GM21526 (cell line): ENCODE results near the gene C12orf75.
A peak's percentile ranks its signal among the peaks of the same experiment; 100 is the strongest.
"Not testable (repeated sequence)": the region's sequence is repeated elsewhere in the genome, so short reads cannot be mapped to it uniquely, and the experiment has no call there.

Source experiments
- ATAC-seq: cut with Tn5 transposase; IDR thresholded peaks from one replicate; pipeline ENCODE4 v1.9.1; 2021; ENCODE audit warnings: moderate library complexity; ENCODE audit not compliant: unreplicated experiment, low FRiP score

Gene C12orf75

GRCh38 chr12:105334001-105334400 lies 3.5 kb downstream of the C12orf75 start:
- ATAC-seq, result no peak

GRCh38 chr12:105334582-105334981 lies 4.1 kb downstream of the C12orf75 start:
- ATAC-seq, result no peak

- no peak for ATAC-seq
These were observed 5.4 kb downstream of the C12orf75 start for GRCh38 chr12:105335856-105336255.

GRCh38 chr12:105336411-105336810 lies 5.9 kb downstream of the C12orf75 start:
- ATAC-seq, result no peak

DNA sequence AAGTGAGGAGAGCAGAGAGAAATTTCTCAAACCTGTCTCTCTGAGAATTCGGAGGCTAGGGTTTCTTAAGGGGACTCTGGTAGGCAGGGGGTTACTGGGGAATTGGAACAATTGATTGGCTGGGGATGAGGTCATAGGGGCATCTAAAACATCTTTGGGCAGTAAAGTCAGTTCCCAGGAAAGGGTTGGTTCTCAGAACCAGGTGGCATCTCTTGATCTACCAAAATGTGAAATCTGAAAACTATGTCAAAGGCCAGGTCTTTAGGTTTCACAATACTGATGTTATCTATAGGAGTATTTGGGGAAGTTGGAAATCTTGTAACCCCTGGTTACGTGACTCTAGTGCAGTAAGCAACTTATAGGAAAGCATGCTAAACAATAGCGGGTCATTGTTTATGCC lies 6.9 kb downstream of the C12orf75 start:
- ATAC-seq, result no peak

DNA sequence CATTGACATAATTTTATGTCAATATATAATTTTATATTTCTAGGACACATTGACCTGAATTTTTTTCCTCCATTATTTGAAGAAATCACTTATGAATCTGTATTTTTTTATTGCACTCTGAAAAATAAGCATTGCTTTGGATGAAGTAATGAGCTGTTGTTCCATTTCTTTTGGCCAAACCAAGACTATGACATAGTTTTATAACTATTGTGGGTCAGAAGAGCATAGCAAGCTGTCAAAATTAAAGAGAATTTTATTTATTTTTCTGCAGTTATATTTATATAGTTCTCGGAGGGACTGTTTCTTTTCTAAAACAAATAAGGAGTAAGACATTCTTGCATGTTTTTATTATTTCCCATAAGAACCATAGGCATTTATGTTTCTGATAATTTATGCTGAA lies 8.5 kb downstream of the C12orf75 start:
- ATAC-seq, result no peak

- no peak for ATAC-seq
These were observed 10.5 kb downstream of the C12orf75 start for GRCh38 chr12:105341010-105341409.

DNA sequence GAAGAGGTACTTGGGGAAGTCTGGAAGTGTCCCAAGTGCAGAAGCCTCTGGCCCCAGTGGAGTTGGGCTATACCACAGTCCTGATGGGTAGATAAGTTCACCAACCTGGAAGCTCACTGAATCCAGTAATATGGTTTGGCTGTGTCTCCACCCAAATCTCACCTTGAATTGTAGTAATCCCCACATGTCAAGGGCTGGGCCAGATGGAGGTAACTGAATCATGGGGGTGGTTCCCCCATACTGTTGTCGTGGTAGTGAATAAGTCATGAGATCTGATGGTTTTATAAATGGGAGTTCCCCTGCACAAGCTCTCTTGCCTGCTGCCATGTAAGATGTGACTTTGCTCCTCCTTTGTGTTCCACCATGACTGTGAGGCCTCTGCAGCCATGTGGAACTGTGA lies 11.1 kb downstream of the C12orf75 start:
- not testable (repeated sequence) for ATAC-seq

DNA sequence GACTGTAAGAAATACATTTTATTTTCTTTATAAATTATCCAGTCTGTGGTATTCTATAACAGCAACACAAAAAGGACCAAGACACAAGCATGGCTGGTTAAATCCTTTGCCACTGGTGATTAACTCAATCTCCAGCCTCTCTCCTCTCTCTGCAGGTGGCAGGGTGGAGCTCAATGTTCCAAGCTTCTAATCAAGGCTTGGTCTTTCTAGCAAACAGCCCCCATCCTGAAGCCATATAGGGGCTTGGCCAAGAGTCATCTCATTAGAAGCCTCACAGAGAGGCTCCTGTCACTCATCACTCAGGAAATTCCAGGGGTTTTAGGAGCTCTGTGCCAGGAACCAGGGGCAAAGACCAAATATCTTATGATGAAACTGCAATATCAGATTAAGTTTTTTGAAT lies 12.0 kb downstream of the C12orf75 start:
- no peak for ATAC-seq

DNA sequence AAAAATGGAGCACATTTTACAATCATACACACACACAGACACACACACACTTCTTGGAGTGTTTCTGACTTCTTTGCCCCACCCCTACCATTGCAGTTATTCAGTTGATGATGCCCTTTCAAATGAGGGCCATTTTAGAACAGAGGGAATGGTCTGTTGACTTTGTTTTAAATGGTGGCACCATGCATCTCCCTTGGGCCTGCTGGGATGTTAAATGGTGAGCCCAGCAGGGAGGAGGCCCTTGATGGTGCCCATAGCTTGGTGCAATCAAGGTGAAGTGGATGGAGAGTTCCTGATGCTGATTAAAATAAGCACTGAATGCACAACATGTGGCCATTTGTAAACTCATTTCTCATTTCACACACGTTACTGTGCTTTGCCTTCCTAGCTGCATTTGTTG lies 13.3 kb downstream of the C12orf75 start:
- no peak for ATAC-seq

GRCh38 chr12:105347499-105347898 lies 17.0 kb downstream of the C12orf75 start:
- no peak for ATAC-seq

- ATAC-seq, result no peak
These were observed 17.7 kb downstream of the C12orf75 start for GRCh38 chr12:105348142-105348541.

DNA sequence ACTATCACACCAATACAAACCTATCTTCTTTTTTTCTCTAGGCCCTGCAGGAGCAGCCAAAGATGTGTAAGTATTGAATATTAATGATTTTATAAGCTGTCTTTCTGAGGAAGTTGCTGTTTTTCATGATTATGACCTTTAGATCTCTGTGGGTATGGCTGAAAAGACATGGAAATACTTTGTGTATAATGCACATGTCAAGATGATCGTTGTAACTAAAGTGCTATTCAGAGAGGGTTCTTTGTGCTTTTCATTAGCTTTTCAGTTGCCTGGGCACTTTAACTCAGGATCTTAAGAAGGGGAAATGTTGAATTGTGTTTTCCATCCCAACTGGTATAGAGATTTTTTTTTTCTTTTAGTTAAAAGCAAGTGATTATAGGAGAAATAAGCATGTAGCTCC lies 18.1 kb downstream of the C12orf75 start:
- ATAC-seq, result no peak

DNA sequence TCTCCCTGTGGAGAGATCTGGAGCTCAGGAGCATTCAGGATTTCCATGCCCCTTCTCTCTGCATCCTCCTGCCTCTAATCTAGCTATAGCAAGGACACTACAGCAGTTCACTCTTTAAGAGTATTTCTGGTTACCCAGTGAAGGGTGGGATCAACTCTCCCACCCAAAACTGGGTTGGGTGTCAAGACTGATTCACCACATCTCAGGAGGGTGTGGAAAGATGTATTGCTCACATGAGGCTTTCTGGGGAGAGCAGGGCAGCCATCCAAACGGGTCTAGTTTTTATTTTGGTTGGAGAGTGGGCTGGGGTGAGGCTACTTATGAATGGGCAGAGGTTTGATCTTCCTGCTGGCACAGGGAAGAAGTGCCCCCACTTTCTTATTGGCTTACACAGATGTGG lies 18.6 kb downstream of the C12orf75 start:
- no peak for ATAC-seq

- no peak for ATAC-seq
These were observed 21.0 kb downstream of the C12orf75 start for GRCh38 chr12:105351523-105351922.

GRCh38 chr12:105352052-105352451 lies 21.6 kb downstream of the C12orf75 start:
- ATAC-seq, result peak; percentile 80

DNA sequence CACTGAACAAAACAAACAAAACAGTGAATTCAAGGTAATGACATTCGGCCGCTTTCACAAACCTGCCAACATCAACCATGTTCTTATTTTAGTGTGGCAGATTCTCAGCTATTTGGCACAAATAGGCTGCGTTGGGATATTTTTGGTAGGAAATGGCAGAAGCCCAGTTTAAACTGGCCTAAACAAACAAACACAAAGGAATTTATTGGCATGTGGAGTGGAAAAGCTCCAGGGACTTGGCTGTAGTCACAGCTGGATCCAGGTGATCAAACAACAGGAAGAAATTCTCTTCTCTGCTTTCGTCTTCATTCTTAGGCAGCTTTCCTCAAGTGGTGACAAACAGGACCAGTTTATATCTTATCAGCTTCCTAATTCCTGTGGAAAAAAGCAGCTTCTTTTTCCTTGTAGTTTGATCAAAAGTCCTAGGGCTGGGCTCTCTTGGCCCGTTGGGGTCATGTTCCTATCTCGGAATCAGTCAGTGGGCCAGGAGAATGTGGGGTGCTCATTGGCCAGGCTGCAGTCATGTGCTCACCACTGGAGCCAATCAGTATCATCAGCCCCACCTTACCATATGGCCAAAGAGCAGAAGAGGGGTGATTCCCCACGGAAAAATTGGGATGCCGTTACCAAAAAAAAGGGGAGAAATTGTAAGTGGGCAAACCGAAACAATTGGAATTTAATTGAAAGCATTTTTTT lies 22.6 kb downstream of the C12orf75 start:
- no peak for ATAC-seq

DNA sequence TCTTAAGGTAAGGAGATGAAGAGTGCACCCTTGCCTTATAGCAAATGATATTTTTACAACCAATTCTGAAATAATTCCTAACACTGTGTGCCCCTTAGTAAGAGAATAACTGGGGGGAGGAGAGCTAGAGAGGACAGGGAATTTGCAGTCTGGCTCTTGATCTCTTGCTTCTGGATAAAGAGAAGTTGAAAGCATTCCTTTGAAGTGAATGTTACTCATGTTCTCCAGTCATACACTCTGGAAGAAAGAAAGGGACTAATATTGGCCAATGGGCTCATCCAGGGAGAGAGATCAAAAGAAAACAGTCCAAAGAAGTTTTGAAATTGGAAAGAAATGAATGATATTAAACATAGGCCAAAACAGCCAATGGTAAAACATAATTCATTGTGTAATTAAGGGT lies 25.3 kb downstream of the C12orf75 start:
- ATAC-seq, result no peak

- peak; percentile 79 for ATAC-seq
These were observed 26.7 kb downstream of the C12orf75 start for GRCh38 chr12:105357162-105357691.

DNA sequence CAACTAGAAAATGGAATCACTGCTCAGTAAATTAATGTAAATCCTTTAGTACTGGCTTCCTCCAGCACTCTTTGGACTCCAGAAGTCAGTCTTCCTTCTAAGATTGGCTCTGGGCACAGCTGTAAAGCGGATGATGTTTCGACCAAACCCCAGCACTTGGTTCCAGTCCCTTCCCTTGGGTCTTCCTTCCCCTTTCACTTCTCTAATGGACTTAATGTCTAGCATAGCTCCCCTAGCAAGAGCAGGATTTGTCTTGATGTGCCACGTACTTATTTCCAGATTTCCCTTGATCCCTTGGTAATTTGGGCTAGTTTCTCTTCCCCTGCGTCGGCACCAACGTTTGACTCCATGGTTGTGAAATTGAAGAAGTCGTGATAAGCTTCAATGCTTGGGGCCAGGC lies 28.3 kb downstream of the C12orf75 start:
- ATAC-seq, result no peak

DNA sequence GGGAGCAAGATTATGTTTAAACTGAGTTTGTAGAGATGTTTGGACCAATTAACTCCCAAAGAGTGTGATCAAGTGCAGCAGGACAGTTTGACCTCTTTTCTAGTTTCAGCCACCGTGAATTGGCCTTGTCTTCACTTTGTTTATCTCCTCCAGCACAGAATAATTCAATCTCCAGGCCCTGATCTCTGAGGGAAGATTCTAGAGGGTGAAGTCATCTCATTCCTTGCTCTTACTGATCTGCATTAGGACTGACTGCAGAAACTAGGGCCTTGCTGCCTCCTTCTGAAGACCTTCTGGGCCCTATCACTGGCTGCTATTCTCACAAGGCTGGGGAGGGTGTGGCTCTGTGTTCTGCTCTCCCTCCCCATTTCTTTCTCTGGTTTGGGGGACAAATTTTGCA lies 29.4 kb downstream of the C12orf75 start:
- no peak for ATAC-seq

DNA sequence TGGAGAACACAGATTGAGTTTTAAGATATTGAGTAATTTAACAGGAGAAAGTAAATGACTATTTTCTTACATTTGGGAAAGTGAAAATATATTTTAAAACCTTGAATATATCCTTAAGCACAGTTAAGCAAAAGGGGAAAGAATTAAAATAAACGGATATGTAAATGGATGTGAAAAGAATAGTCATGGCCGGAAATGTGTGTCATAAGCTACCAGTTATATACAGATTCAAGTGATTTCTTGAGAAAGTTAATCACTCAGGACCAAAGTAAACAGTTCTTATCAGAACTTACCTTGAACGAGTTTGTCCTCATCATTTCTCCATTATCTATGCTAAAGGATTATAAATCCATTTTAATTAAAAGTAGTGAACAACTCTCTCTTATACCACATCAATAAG lies 33.4 kb downstream of the C12orf75 start:
- no peak for ATAC-seq

DNA sequence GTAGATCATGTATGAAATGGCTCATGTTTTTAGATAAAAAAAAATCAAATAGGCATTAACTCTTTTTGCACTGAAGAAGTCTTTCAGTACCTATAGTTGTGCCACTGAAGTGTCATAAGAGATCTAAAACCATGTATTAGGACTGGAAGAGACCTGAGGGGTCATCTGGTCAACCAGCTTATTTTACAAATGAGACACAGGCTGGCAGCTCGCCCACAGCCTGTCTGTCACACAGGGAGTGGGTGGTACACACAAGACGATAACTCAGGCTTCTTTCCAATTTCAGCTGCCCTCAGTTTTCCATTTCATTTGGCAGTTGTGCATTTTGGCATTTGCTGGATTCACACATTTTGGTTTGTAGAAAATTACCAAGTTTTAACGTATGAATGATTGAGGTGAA lies 34.7 kb downstream of the C12orf75 start:
- no peak for ATAC-seq
